ENCODE data around the gene EOMES.

EOMES gene

DNA sequence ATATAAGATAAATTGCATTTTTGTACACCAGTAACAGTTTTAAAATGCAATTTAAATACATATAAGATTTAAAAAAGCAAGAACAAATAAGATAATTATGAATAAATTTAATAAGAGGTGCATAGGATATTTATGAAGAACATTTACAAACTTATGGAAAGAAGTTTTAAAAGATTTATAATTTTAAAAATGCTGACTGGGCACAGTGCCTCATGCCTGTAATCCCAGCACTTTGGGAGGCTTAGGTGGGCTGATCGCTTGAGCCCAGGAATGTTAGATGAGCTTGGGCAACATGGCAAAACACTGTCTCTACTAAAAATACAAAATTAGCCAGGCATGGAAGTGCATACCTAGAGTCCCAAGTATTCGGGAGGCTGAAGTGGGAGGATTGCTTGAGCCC lies 37.8 kb downstream of the EOMES start:
- TF ChIP-seq, protein P1, sequence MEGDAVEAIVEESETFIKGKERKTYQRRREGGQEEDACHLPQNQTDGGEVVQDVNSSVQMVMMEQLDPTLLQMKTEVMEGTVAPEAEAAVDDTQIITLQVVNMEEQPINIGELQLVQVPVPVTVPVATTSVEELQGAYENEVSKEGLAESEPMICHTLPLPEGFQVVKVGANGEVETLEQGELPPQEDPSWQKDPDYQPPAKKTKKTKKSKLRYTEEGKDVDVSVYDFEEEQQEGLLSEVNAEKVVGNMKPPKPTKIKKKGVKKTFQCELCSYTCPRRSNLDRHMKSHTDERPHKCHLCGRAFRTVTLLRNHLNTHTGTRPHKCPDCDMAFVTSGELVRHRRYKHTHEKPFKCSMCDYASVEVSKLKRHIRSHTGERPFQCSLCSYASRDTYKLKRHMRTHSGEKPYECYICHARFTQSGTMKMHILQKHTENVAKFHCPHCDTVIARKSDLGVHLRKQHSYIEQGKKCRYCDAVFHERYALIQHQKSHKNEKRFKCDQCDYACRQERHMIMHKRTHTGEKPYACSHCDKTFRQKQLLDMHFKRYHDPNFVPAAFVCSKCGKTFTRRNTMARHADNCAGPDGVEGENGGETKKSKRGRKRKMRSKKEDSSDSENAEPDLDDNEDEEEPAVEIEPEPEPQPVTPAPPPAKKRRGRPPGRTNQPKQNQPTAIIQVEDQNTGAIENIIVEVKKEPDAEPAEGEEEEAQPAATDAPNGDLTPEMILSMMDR (conservative IDR thresholded peaks at IDR 0.05; ENCODE audit: control insufficient read depth, insufficient read depth, low read depth, low read length) = no peak
- no peak for DNase-seq (ENCODE audit: low read depth)
- no peak overlapping the region for H3K4me3 ChIP-seq (ENCODE audit: control insufficient read depth, low read depth, low read length)

DNA sequence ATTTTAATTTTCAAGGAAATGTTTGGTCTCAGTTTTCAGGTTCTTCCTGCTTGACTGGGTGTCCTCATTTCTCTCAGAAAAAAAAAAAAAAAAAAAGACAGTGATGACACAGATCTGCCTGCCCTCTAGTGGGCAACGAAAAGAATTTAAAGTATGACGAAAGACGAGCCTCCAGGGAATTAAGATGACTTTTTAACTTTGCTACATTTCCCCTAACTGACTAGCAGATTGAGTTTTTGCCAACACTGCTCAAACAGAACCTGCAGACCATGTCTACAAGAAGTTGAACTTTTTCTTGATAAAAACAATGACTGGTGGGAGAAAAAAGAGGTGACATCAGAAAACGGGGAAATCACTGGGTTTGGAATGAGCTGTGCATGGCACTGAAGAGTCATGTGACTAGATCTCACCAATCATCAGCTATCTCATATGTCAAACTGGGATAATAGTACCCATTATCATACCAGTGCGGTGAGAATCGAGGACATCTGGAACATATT lies 40.8 kb downstream of the EOMES start:
- DNase-seq (ENCODE audit: low read depth) = peak; percentile 95
- TF ChIP-seq, protein P1 (conservative IDR thresholded peaks at IDR 0.05; ENCODE audit: control insufficient read depth, insufficient read depth, low read depth, low read length) = peak; percentile 60
- no peak overlapping the region for H3K4me3 ChIP-seq (ENCODE audit: control insufficient read depth, low read depth, low read length)

DNA sequence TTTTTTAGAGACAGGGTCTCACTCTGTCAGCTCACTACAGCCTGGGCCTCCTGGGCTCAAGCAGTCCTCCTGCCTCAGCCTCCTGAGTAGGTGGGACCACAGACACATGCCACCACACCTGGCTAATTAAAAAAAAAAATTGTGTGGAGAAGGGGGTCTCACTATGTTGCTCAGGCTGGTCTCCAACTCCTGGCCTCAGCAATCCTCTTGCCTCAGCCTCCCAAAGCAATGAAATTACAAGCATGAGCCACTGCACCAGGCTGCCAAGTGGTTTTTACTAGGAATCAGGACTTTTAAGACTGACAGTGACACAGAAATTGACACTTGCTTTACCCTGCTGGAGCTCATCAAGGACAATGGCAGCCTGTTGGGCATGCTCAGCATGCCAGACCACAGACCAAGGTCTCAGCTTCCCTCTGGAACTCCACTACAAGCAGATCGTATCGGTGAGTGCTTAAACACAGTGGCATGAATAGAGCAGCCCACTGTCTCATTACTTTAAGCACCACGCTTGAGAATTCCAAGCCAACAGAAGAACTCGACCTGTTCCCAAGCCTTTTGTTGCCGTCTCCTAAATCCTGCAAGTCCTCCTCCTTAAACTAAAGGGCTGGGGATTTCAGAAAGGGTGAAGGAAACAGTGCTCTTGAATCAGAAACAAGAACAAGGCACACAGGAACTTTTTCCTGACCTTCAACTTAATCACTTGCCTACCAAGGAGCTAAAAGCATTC lies 41.4 kb downstream of the EOMES start:
- H3K4me3 ChIP-seq (ENCODE audit: control insufficient read depth, low read depth, low read length) = no peak overlapping the region
- TF ChIP-seq, protein P1 (conservative IDR thresholded peaks at IDR 0.05; ENCODE audit: control insufficient read depth, insufficient read depth, low read depth, low read length) = no peak
- DNase-seq (ENCODE audit: low read depth) = no peak

DNA sequence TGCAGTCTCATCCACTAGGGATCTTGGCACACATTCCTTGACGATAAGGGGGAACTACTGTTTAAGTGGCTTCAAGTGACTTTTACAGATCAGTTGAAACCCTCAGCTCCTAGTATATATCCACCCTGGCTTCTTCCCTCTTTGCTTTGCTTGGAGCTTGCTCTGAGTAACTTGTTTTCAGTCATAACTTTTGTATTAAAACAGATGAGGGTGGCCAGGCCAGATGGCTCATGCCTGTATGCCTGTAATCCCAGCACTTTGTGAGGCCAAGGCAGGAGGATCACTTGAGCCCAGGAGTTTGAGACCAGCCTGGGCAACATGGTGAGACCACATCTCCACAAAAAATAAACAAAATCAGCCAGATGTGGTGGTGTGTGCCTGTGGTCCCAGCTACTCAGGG lies 42.4 kb downstream of the EOMES start:
- no peak overlapping the region for H3K4me3 ChIP-seq (ENCODE audit: control insufficient read depth, low read depth, low read length)
- TF ChIP-seq, protein P1 (conservative IDR thresholded peaks at IDR 0.05; ENCODE audit: control insufficient read depth, insufficient read depth, low read depth, low read length) = no peak
- DNase-seq (ENCODE audit: low read depth) = peak; percentile 33

DNA sequence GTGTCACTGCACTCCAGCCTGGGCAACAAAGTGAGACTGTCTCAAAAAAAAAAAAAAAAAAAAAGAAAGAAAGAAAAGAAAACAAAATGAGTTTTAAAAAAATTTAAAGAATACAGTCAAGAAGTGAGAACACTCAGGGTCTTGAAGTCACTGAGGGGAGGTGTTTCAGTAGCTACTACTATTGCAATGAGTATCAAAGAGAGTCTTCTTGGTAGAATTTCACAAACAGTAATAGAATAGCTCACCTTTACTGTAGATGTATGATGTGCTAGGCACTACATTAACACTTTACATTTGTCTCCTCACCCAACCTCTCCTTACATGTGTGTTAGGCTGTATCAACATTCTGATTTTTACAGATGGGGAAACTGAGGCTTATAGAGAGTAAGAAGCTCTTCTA lies 43.9 kb downstream of the EOMES start:
- DNase-seq (ENCODE audit: low read depth) = no peak
- no peak overlapping the region for H3K4me3 ChIP-seq (ENCODE audit: control insufficient read depth, low read depth, low read length)
- TF ChIP-seq, protein P1 (conservative IDR thresholded peaks at IDR 0.05; ENCODE audit: control insufficient read depth, insufficient read depth, low read depth, low read length) = no peak

DNA sequence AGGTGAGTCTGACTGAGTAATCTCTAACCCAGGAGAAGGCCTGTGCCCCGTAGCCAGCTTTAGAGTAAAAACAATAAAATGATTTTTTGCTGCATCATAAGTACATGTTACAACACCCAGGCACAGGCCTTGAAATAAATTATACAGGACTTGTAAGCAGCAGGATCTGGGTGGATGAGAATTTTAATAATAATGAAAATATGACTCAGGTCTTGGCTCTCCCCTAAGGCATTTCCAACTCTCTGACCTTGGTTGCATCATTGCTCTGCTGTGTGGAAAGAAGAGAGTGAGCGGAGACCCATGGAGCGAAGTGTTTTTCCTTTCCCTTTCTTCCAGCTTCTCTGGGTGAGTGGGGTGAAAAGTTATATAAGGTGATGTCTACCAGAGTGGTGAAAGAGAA lies 44.6 kb downstream of the EOMES start:
- TF ChIP-seq, protein P1 (conservative IDR thresholded peaks at IDR 0.05; ENCODE audit: control insufficient read depth, insufficient read depth, low read depth, low read length) = no peak
- no peak overlapping the region for H3K4me3 ChIP-seq (ENCODE audit: control insufficient read depth, low read depth, low read length)
- DNase-seq (ENCODE audit: low read depth) = peak; percentile 99

All from fibroblast of mammary gland (primary cell).